ENCODE results near the gene RAD51B. TPM values are rescaled to one million over a fixed set of nuclear protein-coding genes. Genes with fewer than 3 reads are reported as not detected.
"Not testable (repeated sequence)": the region's sequence is repeated elsewhere in the genome, so short reads cannot be mapped to it uniquely, and the experiment has no call there.

The RAD51B gene
- total RNA-seq, 2 donors from 2014 or later, result 22.8 to 33.8 TPM

DNA sequence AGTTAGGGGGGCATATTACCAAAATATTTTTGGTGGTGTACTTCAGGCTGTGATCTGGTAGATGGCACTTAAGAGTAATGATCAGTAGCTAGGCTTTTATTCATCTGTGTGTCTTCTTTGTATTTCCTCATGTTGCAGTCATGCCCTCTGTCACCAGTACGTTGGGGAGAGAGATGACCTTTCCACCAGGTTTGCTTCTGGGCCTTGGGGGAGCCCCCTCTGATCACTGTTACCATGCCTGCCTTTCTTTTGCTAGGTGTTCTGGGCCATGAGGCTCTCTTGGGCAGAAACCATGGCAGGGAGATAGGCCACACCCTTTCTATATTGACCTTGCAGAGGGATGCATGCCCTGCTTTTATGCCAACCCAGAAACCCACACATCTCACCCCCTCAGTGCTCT is 208.5 kb downstream of the RAD51B start:
- Mint-ChIP-seq H3K4me1 (no peaks in the 10 kb centered on the region), H3K4me3 (no peak overlapping the region), H3K27ac (no peak overlapping the region), H3K9me3 (peaks cover 25% of the 10 kb centered on the region), H3K27me3 (ENCODE audit: insufficient read depth) (no peaks in the 10 kb centered on the region), H3K36me3 (ENCODE audit: low read depth) (peaks cover 7% of the 10 kb centered on the region)
- Histone ChIP-seq H3K27me3 (ENCODE audit: control insufficient read depth, insufficient read depth, low read length, poor library complexity, severe bottlenecking) (no peaks in the 10 kb centered on the region), H3K27ac (ENCODE audit: low read depth, low read length) (no peak overlapping the region), H3K4me3 (ENCODE audit: low read length) (no peak overlapping the region), H3K4me1 (ENCODE audit: control insufficient read depth, insufficient read depth, low read length) (no peaks in the 10 kb centered on the region), H3K36me3 (ENCODE audit: control insufficient read depth, insufficient read depth, low read length) (no peaks in the 10 kb centered on the region), H3K9ac (ENCODE audit: extremely low read depth, low read length, poor library complexity, severe bottlenecking) (no peak overlapping the region), H3K9me3 (ENCODE audit: control insufficient read depth, low read length) (peaks cover 18% of the 10 kb centered on the region)
- 85% methylated on average over 1 of the region's 1 CpG; no CpG with 5 or more reads in 1 of the 2 experiments for WGBS, 2 experiments (ENCODE audit: insufficient coverage in 1 of 2, insufficient read length in 1 of 2)
- TF ChIP-seq CTCF (conservative IDR thresholded peaks at IDR 0.05), result no peak
- no peak for DNase-seq

- not testable (repeated sequence) for H3K4me1 ChIP-seq (ENCODE audit: control insufficient read depth, insufficient read depth, low read length); DNase-seq; H3K27ac ChIP-seq (ENCODE audit: low read depth, low read length); H3K27me3 ChIP-seq (ENCODE audit: control insufficient read depth, insufficient read depth, low read length, poor library complexity, severe bottlenecking); H3K27ac Mint-ChIP-seq; H3K27me3 Mint-ChIP-seq (ENCODE audit: insufficient read depth); H3K4me3 Mint-ChIP-seq; H3K9ac ChIP-seq (ENCODE audit: extremely low read depth, low read length, poor library complexity, severe bottlenecking); H3K36me3 ChIP-seq (ENCODE audit: control insufficient read depth, insufficient read depth, low read length); H3K4me3 ChIP-seq (ENCODE audit: low read length); H3K36me3 Mint-ChIP-seq (ENCODE audit: low read depth); H3K4me1 Mint-ChIP-seq
- peaks cover 19% of the 10 kb centered on the region for H3K9me3 Mint-ChIP-seq
- peaks cover 18% of the 10 kb centered on the region for H3K9me3 ChIP-seq (ENCODE audit: control insufficient read depth, low read length)
- WGBS, 2 experiments (ENCODE audit: insufficient coverage in 1 of 2, insufficient read length in 1 of 2), result 100% methylated on average over 1 of the region's 1 CpG; no CpG with 5 or more reads in 1 of the 2 experiments
Measured at GRCh38 chr14:68031011-68031410, 211.4 kb downstream of the RAD51B start.

DNA sequence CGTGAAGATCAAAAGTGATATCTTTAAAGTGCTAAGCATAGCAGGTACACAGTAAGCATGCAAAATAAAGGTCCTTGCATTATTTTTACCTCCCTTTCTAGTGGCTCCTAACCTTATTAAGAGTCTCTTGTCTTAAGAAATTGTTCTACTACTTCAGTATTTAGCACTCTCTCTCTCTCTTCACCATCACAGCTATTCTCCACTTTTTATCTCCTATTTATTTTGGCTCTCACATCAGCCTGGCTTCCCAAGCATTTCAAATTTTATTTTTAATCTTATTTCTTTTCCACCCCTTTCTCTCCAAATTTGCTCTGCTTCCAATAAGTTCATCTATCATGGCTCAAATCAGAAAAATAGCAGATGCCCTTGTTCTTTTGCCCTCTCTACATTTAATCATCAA is 212.6 kb downstream of the RAD51B start:
- Histone ChIP-seq H3K27me3 (ENCODE audit: control insufficient read depth, insufficient read depth, low read length, poor library complexity, severe bottlenecking) (no peaks in the 10 kb centered on the region), H3K9ac (ENCODE audit: extremely low read depth, low read length, poor library complexity, severe bottlenecking) (no peak overlapping the region), H3K36me3 (ENCODE audit: control insufficient read depth, insufficient read depth, low read length) (no peaks in the 10 kb centered on the region), H3K4me3 (ENCODE audit: low read length) (no peak overlapping the region), H3K27ac (ENCODE audit: low read depth, low read length) (no peak overlapping the region), H3K4me1 (ENCODE audit: control insufficient read depth, insufficient read depth, low read length) (no peaks in the 10 kb centered on the region), H3K9me3 (ENCODE audit: control insufficient read depth, low read length) (peaks cover 18% of the 10 kb centered on the region)
- Mint-ChIP-seq H3K4me3 (no peak overlapping the region), H3K9me3 (peaks cover 19% of the 10 kb centered on the region), H3K36me3 (ENCODE audit: low read depth) (peaks cover 7% of the 10 kb centered on the region), H3K4me1 (no peaks in the 10 kb centered on the region), H3K27me3 (ENCODE audit: insufficient read depth) (no peaks in the 10 kb centered on the region), H3K27ac (no peak overlapping the region)
- 96 to 100% methylated on average over 1 of the region's 1 CpG for WGBS, 2 experiments (ENCODE audit: insufficient coverage in 1 of 2, insufficient read length in 1 of 2)
- DNase-seq, result no peak
- TF ChIP-seq CTCF (conservative IDR thresholded peaks at IDR 0.05), result no peak

DNA sequence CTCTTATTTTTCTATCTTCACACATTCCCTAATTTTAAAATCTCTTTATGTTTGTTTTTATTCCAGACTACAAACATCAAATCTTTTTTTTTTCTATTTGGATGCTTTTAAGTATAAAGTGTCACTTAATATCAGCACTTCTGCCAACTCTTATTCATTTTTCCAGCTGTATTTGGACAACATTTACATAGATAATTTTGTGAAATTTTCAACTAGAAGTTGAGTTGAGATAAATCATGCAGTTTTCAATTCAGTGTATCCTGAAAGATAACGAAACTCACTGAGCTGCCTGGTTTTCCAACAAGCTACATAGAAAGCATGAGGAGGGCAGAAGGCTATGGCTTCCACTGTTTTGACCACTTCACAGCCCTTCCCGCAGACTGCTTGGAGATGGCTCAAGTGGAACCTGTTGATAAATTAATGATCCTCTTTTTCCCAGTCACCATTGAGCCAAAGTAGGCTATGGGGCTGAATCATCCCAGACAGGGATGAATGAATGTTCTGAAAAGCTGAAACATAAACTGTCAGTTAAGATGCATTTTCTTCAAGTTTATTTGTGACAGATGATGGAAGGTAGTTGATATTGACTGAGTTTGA is 213.9 kb downstream of the RAD51B start:
- 67 to 86% methylated on average over 2 of the region's 2 CpGs for WGBS, 2 experiments (ENCODE audit: insufficient coverage in 1 of 2, insufficient read length in 1 of 2)
- TF ChIP-seq CTCF (conservative IDR thresholded peaks at IDR 0.05), result no peak
- no peaks in the 10 kb centered on the region for H3K27me3 Mint-ChIP-seq (ENCODE audit: insufficient read depth)
- H3K27ac Mint-ChIP-seq, result no peak overlapping the region
- no peak overlapping the region for H3K4me3 ChIP-seq (ENCODE audit: low read length)
- peaks cover 18% of the 10 kb centered on the region for H3K9me3 ChIP-seq (ENCODE audit: control insufficient read depth, low read length)
- no peak overlapping the region for H3K9ac ChIP-seq (ENCODE audit: extremely low read depth, low read length, poor library complexity, severe bottlenecking)
- no peak overlapping the region for H3K27ac ChIP-seq (ENCODE audit: low read depth, low read length)
- no peaks in the 10 kb centered on the region for H3K36me3 ChIP-seq (ENCODE audit: control insufficient read depth, insufficient read depth, low read length)
- no peaks in the 10 kb centered on the region for H3K27me3 ChIP-seq (ENCODE audit: control insufficient read depth, insufficient read depth, low read length, poor library complexity, severe bottlenecking)
- H3K4me1 Mint-ChIP-seq, result peaks cover 2% of the 10 kb centered on the region
- H3K4me1 ChIP-seq (ENCODE audit: control insufficient read depth, insufficient read depth, low read length), result no peaks in the 10 kb centered on the region
- no peak overlapping the region for H3K4me3 Mint-ChIP-seq
- DNase-seq, result no peak
- peaks cover 7% of the 10 kb centered on the region for H3K36me3 Mint-ChIP-seq (ENCODE audit: low read depth)
- H3K9me3 Mint-ChIP-seq, result peaks cover 19% of the 10 kb centered on the region

Measured in endodermal cell (in vitro differentiated cells).